A673 (cell line): ENCODE data around the gene ATP2B2. TPM values are rescaled to one million over a fixed set of nuclear protein-coding genes. Genes with fewer than 3 reads are reported as not detected.

ENCODE experiments used
- BruUV-seq: library from RNA; stranded (reverse); fragments of 400-500 nt; replicated peaks from 2 replicates; lab custom pipeline; 2021; lab: Mats Ljungman, UMichigan
- CTCF ChIA-PET: fragments of 300-600 bp; sonication (Branson Sonifier 250); formaldehyde crosslinking; loops from one replicate; lab custom pipeline; 2022; ENCODE audit warnings: antibody characterized with exemption; lab: Charles Lee
- POLR2A ChIA-PET: fragments of 300-600 bp; sonication (Branson Sonifier 250); formaldehyde crosslinking; loops from one replicate; lab custom pipeline; 2022; ENCODE audit warnings: antibody characterized with exemption; ENCODE audit not compliant: low non-redundant PET; lab: Charles Lee
- DNase-seq: peaks from one replicate; pipeline ENCODE4 v3.0.0-alpha.2; 2015; ENCODE audit warnings: low spot score
- H3K27ac ChIP-seq: fragments of 200-600 bp; sonication (generic); 2 replicates; pipeline ENCODE4 v1.5.1; 2016; ENCODE audit warnings: mixed run types, low read depth, mild to moderate bottlenecking, mixed read lengths, antibody characterized with exemption, low read length; ENCODE audit not compliant: poor library complexity, severe bottlenecking
- H3K27me3 ChIP-seq: fragments of 200-600 bp; sonication (generic); replicated peaks from 2 replicates; pipeline ENCODE4 v1.6.1; 2017; ENCODE audit warnings: mixed run types, low read depth, mild to moderate bottlenecking, mixed read lengths, antibody characterized with exemption, low read length; ENCODE audit not compliant: insufficient read depth, poor library complexity
- H3K36me3 ChIP-seq: fragments of 200-600 bp; sonication (generic); 2 replicates; pipeline ENCODE4 v1.6.1; 2016; ENCODE audit warnings: mixed run types, mild to moderate bottlenecking, mixed read lengths, antibody characterized with exemption, low read length; ENCODE audit not compliant: insufficient read depth, poor library complexity, severe bottlenecking
- H3K4me1 ChIP-seq: fragments of 200-600 bp; sonication (generic); 2 replicates; pipeline ENCODE4 v1.6.1; 2017; ENCODE audit warnings: mixed run types, mild to moderate bottlenecking, mixed read lengths, antibody characterized with exemption, low read length; ENCODE audit not compliant: insufficient read depth, poor library complexity, severe bottlenecking
- H3K4me3 ChIP-seq: fragments of 200-600 bp; sonication (generic); 2 replicates; pipeline ENCODE4 v1.5.1; 2016; ENCODE audit warnings: low read depth, mixed run types, mild to moderate bottlenecking, mixed read lengths, low read length; ENCODE audit not compliant: poor library complexity, severe bottlenecking
- H3K9me3 ChIP-seq: fragments of 200-600 bp; sonication (generic); 2 replicates; pipeline ENCODE4 v1.6.1; 2016; ENCODE audit warnings: mixed run types, low read depth, mild to moderate bottlenecking, mixed read lengths, antibody characterized with exemption, low read length; ENCODE audit not compliant: poor library complexity, severe bottlenecking
- CTCF ChIP-seq: fragments of 300-800, 200-600 bp; sonication (generic); conservative IDR thresholded peaks from 2 replicates; pipeline ENCODE4 v1.5.1; 2017; ENCODE audit warnings: low read depth, mild to moderate bottlenecking, antibody characterized with exemption, low read length, moderate library complexity, mixed read lengths
- EZH2 ChIP-seq: fragments of 200-600 bp; sonication (generic); IDR thresholded peaks from 2 replicates; pipeline ENCODE4 v1.6.1; 2017; ENCODE audit warnings: borderline replicate concordance, low read depth, mild to moderate bottlenecking, mixed read lengths, antibody characterized with exemption, low read length; ENCODE audit not compliant: poor library complexity, severe bottlenecking
- intact Hi-C: fragments of 100-400 bp; cut with micrococcal nuclease; formaldehyde crosslinking; loops from one replicate; pipeline ENCODE4 v1.10.0; 2022; ENCODE audit not compliant: unreplicated experiment
- total RNA-seq: library from RNA; stranded (reverse); gene quantifications from 2 replicates; pipeline ENCODE4 v1.2.3, GENCODE V29; 2021

Gene ATP2B2
- total RNA-seq, 1 experiment from 2014 or later = 0.17 TPM

- H3K9me3 ChIP-seq = no peaks in the 10 kb centered on the region
- ChIA-PET CTCF (interaction anchor here (0.6 kb wide), 1 partner anchor 18 kb away, joined by 3 read pairs; no protein-coding TSS in a partner anchor), POLR2A (no interaction called here)
- H3K27me3 ChIP-seq = no peaks in the 10 kb centered on the region
- H3K27ac ChIP-seq = no peak overlapping the region
- intact Hi-C loops = no loop called here
- H3K36me3 ChIP-seq = no peaks in the 10 kb centered on the region
- BruUV-seq = no TSS peak
- TF ChIP-seq EZH2 = no peak
- TF ChIP-seq CTCF = no peak
- peaks cover 7% of the 10 kb centered on the region for H3K4me1 ChIP-seq
- DNase-seq = peak; percentile 54
- H3K4me3 ChIP-seq = no peak overlapping the region
Measured at GRCh38 chr3:10553591-10554235, 48.3 kb upstream of the ATP2B2 start.

- intact Hi-C loops = no loop called here
- H3K4me1 ChIP-seq = peaks cover 7% of the 10 kb centered on the region
- POLR2A ChIA-PET = no interaction called here
- no peak for DNase-seq
- no peaks in the 10 kb centered on the region for H3K9me3 ChIP-seq
- no peaks in the 10 kb centered on the region for H3K36me3 ChIP-seq
- no peak overlapping the region for H3K4me3 ChIP-seq
- no TSS peak for BruUV-seq
- H3K27ac ChIP-seq = no peak overlapping the region
- H3K27me3 ChIP-seq = no peaks in the 10 kb centered on the region
- CTCF ChIA-PET = no interaction called here
- no peak for TF ChIP-seq EZH2
- TF ChIP-seq CTCF = no peak
Measured at GRCh38 chr3:10552631-10552943, 47.2 kb upstream of the ATP2B2 start.

- POLR2A ChIA-PET = no interaction called here
- no TSS peak for BruUV-seq
- no peak overlapping the region for H3K4me3 ChIP-seq
- intact Hi-C loops = no loop called here
- TF ChIP-seq CTCF = no peak
- TF ChIP-seq EZH2 = no peak
- no peaks in the 10 kb centered on the region for H3K36me3 ChIP-seq
- H3K27ac ChIP-seq = no peak overlapping the region
- H3K9me3 ChIP-seq = no peaks in the 10 kb centered on the region
- CTCF ChIA-PET = no interaction called here
- DNase-seq = peak; percentile 72
- H3K27me3 ChIP-seq = no peaks in the 10 kb centered on the region
- H3K4me1 ChIP-seq = peaks cover 7% of the 10 kb centered on the region
Measured at GRCh38 chr3:10551821-10552630, 46.6 kb upstream of the ATP2B2 start.
